CD4-positive, alpha-beta T cell treated with Interleukin-1 beta for 1 hour (primary cell): ENCODE data around the gene TULP3.

Experiments used
- DNase-seq, 2 donors: peaks; one replicate each; pipeline ENCODE4 v3.0.0-alpha.2; 2020 to 2022

The TULP3 gene

GRCh38 chr12:2877953-2878732, 12.5 kb upstream of the TULP3 start:
- DNase-seq = peak; percentile 7 to 10

DNA sequence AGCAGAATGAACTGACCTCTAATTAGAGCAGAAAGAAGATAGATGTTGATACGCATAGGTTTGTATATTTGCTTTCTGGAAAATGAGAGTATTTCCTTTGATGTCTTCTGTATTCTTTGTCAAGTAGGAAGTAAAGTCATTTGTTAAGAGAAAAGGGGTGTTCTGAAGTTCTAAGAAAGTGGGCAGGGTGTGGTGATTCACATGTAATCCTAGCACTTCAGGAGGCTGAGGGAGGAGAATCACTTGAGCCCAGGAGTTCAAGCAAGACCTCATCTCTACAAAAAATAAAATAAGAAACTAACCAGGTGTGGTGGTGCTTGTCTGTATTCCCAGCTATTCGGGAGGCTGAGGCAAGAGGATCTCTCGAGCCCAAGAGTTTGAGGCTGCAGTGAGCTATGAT, 10.8 kb upstream of the TULP3 start:
- DNase-seq = no peak

GRCh38 chr12:2884810-2885209, 5.9 kb upstream of the TULP3 start:
- no peak for DNase-seq

GRCh38 chr12:2886768-2887450, 3.8 kb upstream of the TULP3 start:
- no peak for DNase-seq

GRCh38 chr12:2890001-2890387, 697 bp upstream of the TULP3 start:
- DNase-seq = no peak

GRCh38 chr12:2891240-2892053, 756 bp downstream of the TULP3 start:
- peak; percentile 7 to 21 for DNase-seq

DNA sequence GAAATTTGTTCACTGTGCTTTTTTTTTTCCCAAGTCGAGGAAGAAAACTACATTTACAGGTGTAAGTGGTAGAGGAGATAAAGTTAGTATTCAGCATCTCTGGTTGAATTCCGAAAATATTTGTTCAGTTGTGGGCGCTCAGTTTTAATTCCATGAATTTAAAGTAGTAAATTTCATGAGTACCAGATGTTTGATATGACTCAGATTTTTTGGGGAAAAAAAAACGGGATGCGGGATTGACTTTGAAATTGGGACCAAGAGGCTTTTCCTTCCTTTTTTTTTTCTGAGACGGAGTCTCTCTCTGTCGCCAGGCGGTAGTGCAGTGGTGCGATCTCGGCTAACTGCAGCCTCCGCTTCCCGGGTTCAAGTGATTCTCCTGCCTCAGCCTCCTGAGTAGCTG, 1.6 kb downstream of the TULP3 start:
- DNase-seq = no peak

GRCh38 chr12:2893007-2893406, 2.3 kb downstream of the TULP3 start:
- DNase-seq = no peak

DNA sequence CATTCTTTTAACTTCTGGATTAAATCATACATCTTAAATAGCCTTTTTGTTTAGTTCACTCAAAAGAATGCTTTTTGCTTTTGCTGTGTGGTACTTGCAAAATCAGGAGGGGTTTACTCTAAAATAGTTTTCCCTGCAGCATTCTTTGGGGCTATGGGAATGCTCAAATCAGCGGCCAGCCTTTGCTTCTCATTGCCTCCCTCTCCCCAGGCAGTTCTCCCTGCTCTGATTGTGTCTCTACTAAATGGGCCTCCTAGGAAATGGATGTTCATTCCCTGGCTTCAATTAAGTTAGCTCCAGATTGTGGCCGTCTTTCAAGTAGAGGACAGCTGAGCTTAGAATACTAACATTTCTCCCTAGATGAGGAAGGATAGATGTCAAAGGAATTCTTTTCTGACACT, 4.4 kb downstream of the TULP3 start:
- no peak for DNase-seq

DNA sequence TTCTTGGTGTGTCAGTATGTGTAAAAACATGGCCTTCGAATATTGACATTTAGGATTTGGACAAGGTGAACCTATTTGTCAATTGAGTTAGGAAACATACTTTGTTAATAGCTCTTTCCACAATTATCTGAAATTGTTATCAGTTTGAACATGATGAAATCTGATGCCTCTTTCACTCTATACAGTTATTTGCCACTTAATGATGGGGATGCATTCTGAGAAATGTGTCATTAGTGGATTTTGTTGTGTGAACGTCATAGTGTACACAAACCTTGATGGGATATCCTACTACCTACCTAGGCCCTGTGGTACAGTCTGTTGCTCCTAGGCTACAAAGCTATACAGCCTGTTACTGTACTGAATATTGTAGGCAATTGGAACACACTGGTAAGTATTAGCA, 4.8 kb downstream of the TULP3 start:
- DNase-seq = no peak

- no peak for DNase-seq
Observed at GRCh38 chr12:2897418-2897817, 6.7 kb downstream of the TULP3 start.

DNA sequence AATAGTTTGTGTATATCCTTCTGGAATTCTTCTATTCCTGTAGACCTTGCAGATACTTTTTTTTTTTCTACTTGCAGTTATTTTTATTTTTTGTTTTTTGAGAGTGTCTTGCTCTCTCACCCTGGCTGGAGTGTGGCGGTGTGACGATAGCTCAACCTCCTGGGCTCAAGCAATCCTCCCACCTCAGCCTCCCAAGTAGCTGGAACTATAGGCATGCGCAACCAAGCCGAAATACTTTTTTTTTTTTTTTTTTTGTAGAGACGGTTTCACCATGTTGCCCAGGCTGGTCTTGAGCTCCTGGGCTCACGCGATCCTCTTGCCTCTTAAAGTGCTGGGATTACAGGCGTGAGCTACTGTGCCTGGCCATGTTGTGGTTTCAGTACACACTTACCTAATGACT, 10.0 kb downstream of the TULP3 start:
- no peak for DNase-seq

DNA sequence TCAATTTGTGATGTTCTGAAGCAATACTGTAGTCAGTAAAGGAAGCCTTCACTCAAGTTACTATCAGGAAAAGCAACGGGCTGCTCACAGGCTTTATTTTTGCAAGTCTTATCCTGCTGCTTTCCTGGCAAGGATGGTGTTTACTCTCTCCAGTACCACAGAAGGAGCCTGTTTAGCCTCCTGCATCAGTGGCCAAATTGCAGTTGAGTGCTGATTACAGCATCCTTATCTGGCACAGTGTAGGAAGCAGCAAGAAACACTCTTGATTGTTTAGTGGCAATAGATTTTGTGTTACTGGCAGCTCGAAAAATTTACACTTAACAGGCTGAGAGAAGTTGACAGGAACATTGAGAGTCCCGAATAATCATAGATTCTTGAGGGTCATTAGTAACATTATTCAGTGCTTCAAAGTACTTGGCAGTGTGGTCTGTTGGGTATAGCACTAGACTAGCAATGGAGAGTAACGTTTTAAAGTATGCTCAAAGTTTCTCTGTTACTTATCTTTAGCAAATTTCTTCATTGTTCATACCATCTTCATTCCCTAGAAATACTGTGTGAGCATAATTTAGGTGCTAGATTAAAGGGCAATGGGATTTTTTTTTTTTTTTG, 11.7 kb downstream of the TULP3 start:
- no peak for DNase-seq

DNA sequence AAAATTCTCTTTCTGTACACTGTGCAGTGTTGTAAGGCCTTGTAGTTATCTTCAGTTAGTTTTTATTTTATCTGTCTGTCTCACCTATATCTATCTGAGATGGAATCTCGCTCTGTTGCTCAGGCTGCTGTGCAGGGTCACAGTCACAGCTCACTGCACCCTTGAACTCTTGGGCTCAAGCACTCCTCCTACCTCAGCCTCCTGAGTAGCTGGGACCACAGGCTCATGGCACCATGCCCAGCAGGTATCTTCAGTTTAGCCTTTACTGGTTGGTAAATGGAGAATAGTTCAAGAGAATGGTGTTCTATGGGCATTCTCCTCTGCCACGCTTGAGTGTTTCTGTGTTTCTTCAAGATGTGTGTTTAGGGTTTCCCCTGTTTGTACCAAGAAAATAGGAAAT, 13.6 kb downstream of the TULP3 start:
- no peak for DNase-seq

DNA sequence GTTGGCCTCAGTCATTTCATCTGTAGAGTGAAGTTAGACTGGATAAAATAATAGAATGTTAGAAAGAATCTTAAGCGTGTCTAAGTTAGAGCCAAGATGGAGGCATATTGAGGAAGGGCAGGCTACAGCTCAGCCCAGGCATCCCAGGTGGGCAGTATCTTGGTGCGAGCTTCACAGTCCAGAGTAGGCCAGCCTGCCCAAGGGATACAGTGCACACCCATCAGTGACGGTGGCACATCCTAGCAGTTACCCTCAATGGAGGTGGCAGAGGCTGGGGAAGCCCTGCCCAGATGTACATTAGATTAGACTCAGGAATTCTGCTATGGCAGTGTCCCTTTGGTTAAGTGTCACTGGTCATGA, 21.5 kb downstream of the TULP3 start:
- DNase-seq = no peak

GRCh38 chr12:2919249-2919648, 28.6 kb downstream of the TULP3 start:
- no peak for DNase-seq

DNA sequence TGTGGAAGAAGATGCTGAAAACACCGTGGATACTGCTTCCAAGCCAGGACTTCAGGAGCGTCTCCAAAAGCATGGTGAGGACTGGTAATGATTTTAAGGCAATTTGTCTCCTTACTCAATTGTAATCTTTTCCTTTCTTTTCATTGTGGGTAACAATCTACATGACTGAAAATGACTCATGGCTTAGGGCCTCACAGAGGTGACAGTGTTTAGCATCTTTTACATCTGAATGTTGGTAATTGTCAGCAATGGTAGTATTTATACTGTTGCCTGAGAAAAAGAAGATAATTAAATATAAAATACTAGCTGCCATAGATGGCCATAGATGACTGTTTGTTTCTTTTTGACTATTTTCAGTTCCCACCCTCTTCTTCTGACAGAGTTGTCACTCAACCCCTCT, 31.6 kb downstream of the TULP3 start:
- no peak for DNase-seq

DNA sequence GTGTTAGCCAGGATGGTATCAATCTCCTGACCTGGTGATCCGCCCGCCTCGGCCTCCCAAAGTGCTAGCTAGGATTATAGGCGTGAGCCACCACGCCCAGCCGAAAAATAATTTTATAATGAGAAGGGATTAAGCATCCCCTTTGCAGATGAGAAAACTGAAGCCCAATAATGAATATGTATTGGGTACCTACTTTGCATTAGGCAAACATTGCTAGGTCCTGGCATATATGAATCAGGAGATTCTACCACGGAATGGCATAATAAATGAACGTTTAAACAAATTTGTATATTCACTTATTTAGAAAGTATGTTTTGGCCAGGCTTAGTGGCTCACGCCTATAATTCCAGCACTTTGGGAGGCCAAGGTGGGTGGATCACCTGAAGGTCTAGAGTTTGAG, 32.4 kb downstream of the TULP3 start:
- DNase-seq = no peak

DNA sequence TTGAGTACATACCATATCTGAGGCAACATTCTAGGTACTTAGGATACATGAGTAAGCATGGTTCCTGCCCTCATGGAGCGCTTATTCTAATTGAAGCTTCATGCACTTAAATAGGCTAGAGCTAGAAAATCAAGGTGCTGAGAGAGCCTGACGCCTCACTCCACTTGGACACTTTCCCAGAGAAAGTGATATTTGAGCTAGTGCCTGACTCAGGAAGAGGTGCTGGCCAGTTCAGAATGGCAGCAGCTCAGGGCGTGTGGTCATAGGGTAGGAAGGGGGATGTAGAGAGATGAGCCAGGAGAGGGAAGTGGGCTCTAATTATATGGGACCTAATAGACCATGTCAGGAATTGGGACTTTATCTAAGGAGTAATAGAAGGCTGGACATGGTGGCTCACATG, 33.3 kb downstream of the TULP3 start:
- DNase-seq = no peak

- DNase-seq = no peak
Observed at GRCh38 chr12:2925322-2925995, 34.8 kb downstream of the TULP3 start.

DNA sequence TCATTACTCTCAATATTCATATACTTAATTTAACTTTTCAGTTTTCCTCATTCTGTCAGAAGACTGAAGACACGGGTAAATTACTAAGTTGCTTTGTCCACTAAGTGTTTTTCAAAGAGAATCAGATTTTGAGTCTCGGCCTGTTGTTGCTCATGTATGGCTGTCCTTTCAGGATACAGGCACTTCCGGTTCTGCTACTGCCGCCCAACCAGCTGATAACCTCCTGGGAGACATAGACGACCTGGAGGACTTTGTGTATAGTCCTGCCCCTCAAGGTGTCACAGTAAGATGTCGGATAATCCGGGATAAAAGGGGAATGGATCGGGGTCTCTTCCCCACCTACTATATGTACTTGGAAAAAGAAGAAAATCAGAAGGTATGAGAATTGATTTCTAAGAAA, 40.2 kb downstream of the TULP3 start:
- DNase-seq = no peak

GRCh38 chr12:2933586-2933985, 42.9 kb downstream of the TULP3 start:
- no peak for DNase-seq

DNA sequence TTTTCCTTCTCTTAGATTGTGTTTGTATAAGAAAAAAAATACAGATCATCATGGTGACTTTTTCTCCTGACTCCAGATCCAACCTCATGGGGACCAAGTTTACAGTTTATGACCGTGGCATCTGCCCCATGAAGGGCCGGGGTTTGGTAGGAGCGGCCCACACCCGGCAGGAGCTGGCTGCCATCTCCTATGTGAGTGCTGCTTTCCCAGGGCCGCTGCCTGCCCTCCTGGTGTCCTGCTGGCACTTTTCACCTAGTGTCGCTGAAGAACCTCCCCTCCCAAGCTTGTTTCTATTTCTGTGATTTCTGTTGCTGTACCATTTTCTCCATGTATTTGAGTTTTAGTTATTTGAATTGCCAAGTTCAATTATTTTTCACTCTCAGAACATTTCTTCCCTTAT, 43.7 kb downstream of the TULP3 start:
- DNase-seq = no peak
